ENCODE results near the gene DIAPH3. TPM values are rescaled to one million over a fixed set of nuclear protein-coding genes. Genes with fewer than 3 reads are reported as not detected.

Gene DIAPH3
- total RNA-seq, 2 donors from 2014 or later = 23.6 to 25.7 TPM

- Histone ChIP-seq H3K4me1 (ENCODE audit: control insufficient read depth, insufficient read depth, low read length) (no peaks in the 10 kb centered on the region), H3K27me3 (ENCODE audit: control insufficient read depth, insufficient read depth, low read length, poor library complexity, severe bottlenecking) (no peaks in the 10 kb centered on the region), H3K27ac (ENCODE audit: low read depth, low read length) (no peak overlapping the region), H3K9ac (ENCODE audit: extremely low read depth, low read length, poor library complexity, severe bottlenecking) (no peak overlapping the region), H3K9me3 (ENCODE audit: control insufficient read depth, low read length) (peaks cover 9% of the 10 kb centered on the region), H3K4me3 (ENCODE audit: low read length) (no peak overlapping the region), H3K36me3 (ENCODE audit: control insufficient read depth, insufficient read depth, low read length) (no peaks in the 10 kb centered on the region)
- H3K27ac Mint-ChIP-seq = no peak overlapping the region
- DNase-seq = no peak
- no peak overlapping the region for H3K4me3 Mint-ChIP-seq
- H3K36me3 Mint-ChIP-seq (ENCODE audit: low read depth) = no peaks in the 10 kb centered on the region
- TF ChIP-seq CTCF (conservative IDR thresholded peaks at IDR 0.05) = no peak
- H3K9me3 Mint-ChIP-seq = peaks cover 27% of the 10 kb centered on the region
- peaks cover 7% of the 10 kb centered on the region for H3K4me1 Mint-ChIP-seq
- WGBS, 2 experiments (ENCODE audit: insufficient coverage in 1 of 2, insufficient read length in 1 of 2) = 44 to 58% methylated on average over 3 to 4 of the region's 4 CpGs
- no peaks in the 10 kb centered on the region for H3K27me3 Mint-ChIP-seq (ENCODE audit: insufficient read depth)
Measured at GRCh38 chr13:59623206-59623915, 540.4 kb downstream of the DIAPH3 start.

- peaks cover 31% of the 10 kb centered on the region for H3K9me3 Mint-ChIP-seq
Measured at GRCh38 chr13:59621773-59622172, 542.0 kb downstream of the DIAPH3 start.

More at GRCh38 chr13:59621773-59622172, 542.0 kb downstream of the DIAPH3 start:
- TF ChIP-seq CTCF (conservative IDR thresholded peaks at IDR 0.05) = no peak
- H3K4me3 Mint-ChIP-seq = no peak overlapping the region
- no peaks in the 10 kb centered on the region for H3K27me3 Mint-ChIP-seq (ENCODE audit: insufficient read depth)
- Histone ChIP-seq H3K27ac (ENCODE audit: low read depth, low read length) (no peak overlapping the region), H3K9me3 (ENCODE audit: control insufficient read depth, low read length) (peaks cover 12% of the 10 kb centered on the region), H3K36me3 (ENCODE audit: control insufficient read depth, insufficient read depth, low read length) (no peaks in the 10 kb centered on the region), H3K9ac (ENCODE audit: extremely low read depth, low read length, poor library complexity, severe bottlenecking) (no peak overlapping the region), H3K4me3 (ENCODE audit: low read length) (no peak overlapping the region), H3K4me1 (ENCODE audit: control insufficient read depth, insufficient read depth, low read length) (no peaks in the 10 kb centered on the region), H3K27me3 (ENCODE audit: control insufficient read depth, insufficient read depth, low read length, poor library complexity, severe bottlenecking) (no peaks in the 10 kb centered on the region)
- peaks cover 7% of the 10 kb centered on the region for H3K4me1 Mint-ChIP-seq
- H3K36me3 Mint-ChIP-seq (ENCODE audit: low read depth) = peaks cover 2% of the 10 kb centered on the region
- DNase-seq = no peak
- H3K27ac Mint-ChIP-seq = no peak overlapping the region

Other genes starting within 250 kb of the DIAPH3 start
- 10 to 100 TPM; 25.3 to 36.1 TPM for gene TDRD3, start 233.3 kb upstream of the DIAPH3 start, total RNA-seq

All from endodermal cell (in vitro differentiated cells).